ENCODE results near the gene PRSS8.

PRSS8 gene

DNA sequence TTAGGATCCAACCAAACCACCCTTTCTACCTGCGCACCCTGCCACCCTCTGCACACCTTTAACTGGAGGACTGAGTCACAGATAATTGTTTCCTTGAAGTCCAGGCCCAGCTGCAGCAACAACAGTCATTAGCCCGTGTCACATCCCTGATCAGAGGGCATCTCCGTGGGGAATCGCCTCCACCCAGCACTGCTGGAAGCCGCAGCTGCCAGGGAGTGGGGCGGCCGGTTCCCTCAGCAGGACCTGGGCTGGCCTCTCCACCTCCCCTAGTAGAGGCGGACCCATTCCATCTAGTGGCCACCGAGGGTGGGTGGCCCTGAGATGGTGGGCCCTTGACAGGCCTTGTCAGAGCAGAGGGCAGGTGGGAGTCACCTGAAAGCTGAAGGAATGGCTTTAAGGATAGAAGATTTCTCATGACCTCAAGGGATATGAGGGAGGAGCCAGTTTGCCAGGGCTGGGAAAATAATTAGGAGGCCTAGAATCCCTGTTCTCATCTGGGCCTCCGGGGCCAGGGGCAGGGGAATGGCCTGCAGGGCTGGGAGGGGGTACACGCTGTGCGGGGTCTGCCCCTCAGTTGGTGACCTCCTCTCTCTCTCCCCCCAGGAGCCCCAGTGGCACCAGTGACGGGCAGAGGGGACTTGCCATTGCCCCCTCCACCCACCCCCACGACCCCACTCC lies 53.0 kb downstream of the PRSS8 start:
- no peak for DNase-seq (ENCODE audit: low read depth, low spot score)
